Adrenal gland (tissue), 12 donors: ENCODE results near the gene SHISA7. TPM values are rescaled to one million over a fixed set of nuclear protein-coding genes. Genes with fewer than 3 reads are reported as not detected.

Experiments
- DNase-seq, 7 donors: peaks; one replicate each; pipeline ENCODE4 v3.0.0-alpha.2; 2019 to 2020
- H3K27ac ChIP-seq, 5 donors: fragments of 200-600 bp; sonication (generic) in 4 of 5; 1 replicate in 3 of 5; 2 replicates in 2 of 5; pipeline versions ENCODE4 v1.5.1 to v1.8.0; 2016 to 2020; ENCODE audit warnings: mild to moderate bottlenecking in 1 of 5
- H3K27me3 ChIP-seq: fragments of 200-600 bp; 2 replicates; pipeline ENCODE4 v1.8.0; 2021
- H3K36me3 ChIP-seq, 2 donors: fragments of 200-600 bp; replicated peaks in 1 of 2; 1 replicate in 1 of 2; 2 replicates in 1 of 2; pipeline versions ENCODE4 v1.5.1 to v1.8.0; 2018 to 2022
- H3K4me1 ChIP-seq, 2 donors: fragments of 200-600 bp; replicated peaks in 1 of 2; 1 replicate in 1 of 2; 2 replicates in 1 of 2; pipeline versions ENCODE4 v1.5.1 to v1.8.0; 2018 to 2021
- H3K4me3 ChIP-seq, 4 donors: fragments of 200-600 bp; sonication (generic) in 3 of 4; one replicate each; pipeline ENCODE4 v1.5.1; 2016 to 2018
- H3K9me3 ChIP-seq, 3 donors: fragments of 200-600 bp; sonication (generic) in 1 of 3; replicated peaks in 1 of 3; 1 replicate in 2 of 3; 2 replicates in 1 of 3; pipeline versions ENCODE4 v1.5.1 to v1.8.0; 2016 to 2021
- CTCF ChIP-seq, 6 experiments: fragments of 450-650 bp in 4 of 6; fragments of 200-600 bp in 2 of 6; sonication (generic) in 1 of 6; IDR thresholded peaks; 1 replicate in 5 of 6; 2 replicates in 1 of 6; pipeline versions ENCODE4 v1.5.1 to v1.8.0; 2016 to 2021; ENCODE audit warnings: antibody characterized with exemption in 6 of 6, mild to moderate bottlenecking in 2 of 6, moderate library complexity in 1 of 6
- POLR2A ChIP-seq, 2 donors: fragments of 450-650 bp; IDR thresholded peaks; one replicate each; pipeline ENCODE4 v1.6.1; 2017; ENCODE audit warnings: antibody characterized with exemption in 2 of 2, mild to moderate bottlenecking in 2 of 2, moderate library complexity in 1 of 2
- WGBS, 4 donors: extraction: QIAGEN DNeasy Blood & Tissue Kit in 2 of 4; methylation state at CpG; one replicate each; pipeline versions ENCODE4 v1.1.5 to v1.1.7; 2013 to 2017; 5-methylcytosine and 5-hydroxymethylcytosine counted together
- intact Hi-C, 2 donors: fragments of 100-400 bp; cut with DNase I; formaldehyde crosslinking; loops; one replicate each; pipeline versions ENCODE4 v1.14.1 to v1.15.0; 2022 to 2023
- polyA plus RNA-seq, 3 donors: library from polyadenylated mRNA; stranded (reverse); fragments of 200-250 nt in 2 of 3; fragments of 350-450 nt in 1 of 3; fragmentation: Illumina TruSeq in 1 of 3; extraction: RNeasy Lipid Tissue Mini Kit (QIAGEN cat#74804) in 1 of 3; gene quantifications; one replicate each; pipeline ENCODE4 v1.2.3, GENCODE V29; 2013 to 2014
- total RNA-seq, 9 donors: library from RNA; depleted of rRNA in 4 of 9; stranded (reverse); fragments of >200 nt in 4 of 9; fragments of 120-200 nt in 1 of 9; fragmentation: NEBNext Ultra II Directional in 1 of 9; extraction: Animal tissue kit (Norgen Biotek cat#: 25700) in 1 of 9; gene quantifications; one replicate each; pipeline versions ENCODE4 v1.1.0 to v1.2.4, GENCODE V29; 2013 to 2023
- donor health status: healthy with polysubstance abuse.
- donor health status: Bipolar disorder and iron deficiency.
- donor health status: DM: yes; HTN: yes; CAD: no.
- donor health status: DM: no; HTN: no; CAD: no.
- donor health status: DM: no; HTN: no; CAD: no.
- donor health status: DM: yes; HTN: yes; CAD: no.

SHISA7 gene
- total and polyA plus RNA-seq, 12 donors: 0.08 to 1.3 (median 0.44) TPM; not detected in 4

DNA sequence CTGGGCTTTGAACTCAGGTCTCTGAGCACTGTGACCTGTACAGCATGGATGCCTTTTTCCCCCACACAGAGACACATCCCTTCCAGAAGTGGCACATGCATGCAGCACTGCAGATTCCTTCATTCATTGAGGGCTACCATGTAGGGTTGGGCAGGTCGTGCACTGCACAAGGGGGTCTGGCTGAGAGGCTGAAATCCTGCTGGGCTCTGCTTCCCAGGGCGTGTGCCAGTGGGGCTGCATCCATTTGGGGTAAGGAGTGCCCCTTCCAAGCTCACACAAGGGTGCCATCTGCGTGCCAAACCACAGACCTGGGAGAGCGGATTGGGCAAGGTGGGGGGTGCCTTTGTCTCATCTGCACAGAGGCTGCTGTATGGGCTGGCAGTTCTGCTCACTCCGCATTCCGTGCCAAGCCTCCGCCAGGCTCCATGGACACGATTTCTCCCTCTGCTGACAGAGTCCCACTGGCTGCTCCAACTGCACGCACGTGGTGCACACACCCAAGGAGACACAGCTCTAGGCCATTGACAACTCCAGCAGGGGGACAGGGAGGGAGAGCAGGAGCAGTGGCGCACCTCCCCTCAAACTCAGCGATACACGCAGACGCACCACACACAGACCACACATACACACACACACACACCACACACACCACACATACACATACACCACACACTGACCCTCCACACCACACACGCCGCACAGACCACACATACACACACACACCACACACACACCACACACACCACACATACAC lies 4.5 kb upstream of the SHISA7 start:
- no peak for TF ChIP-seq CTCF (IDR thresholded peaks at IDR 0.05)
- Histone ChIP-seq H3K27ac (no peak overlapping the region), H3K4me1 (peaks cover 9 to 11% of the 10 kb centered on the region in 2 donors), H3K9me3 (no peaks in the 10 kb centered on the region), H3K4me3 (no peak overlapping the region), H3K27me3 (peaks cover 42% of the 10 kb centered on the region), H3K36me3 (no peaks in the 10 kb centered on the region)
- WGBS, 4 donors: 27 to 31% (median 29%) methylated on average over 12 to 16 of the region's 16 CpGs
- intact Hi-C loops: no loop called here
- peak in 2 of 7 donors; percentile 35 to 63 for DNase-seq

DNA sequence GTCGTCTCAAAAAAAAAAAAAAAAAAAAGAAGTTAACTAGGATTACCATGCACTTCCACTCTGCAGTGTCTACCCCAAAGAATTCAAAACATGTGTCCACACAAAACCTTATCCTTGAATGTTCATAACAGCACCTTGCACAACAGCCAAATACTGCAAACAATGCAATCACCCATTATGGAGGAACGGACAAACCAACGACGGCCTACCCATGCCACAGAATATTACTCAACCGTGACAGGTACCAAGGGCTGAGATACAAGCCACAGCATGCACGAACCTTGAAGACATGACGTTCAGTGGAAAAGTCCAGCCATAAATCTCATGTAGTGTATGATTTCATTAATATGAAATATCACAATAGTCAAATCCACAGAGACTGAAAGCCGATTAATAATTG lies 3.0 kb upstream of the SHISA7 start:
- no peak for DNase-seq
- no peak overlapping the region for H3K27ac ChIP-seq
- H3K27me3 ChIP-seq: peaks cover 41% of the 10 kb centered on the region
- TF ChIP-seq CTCF (IDR thresholded peaks at IDR 0.05): no peak
- TF ChIP-seq POLR2A (IDR thresholded peaks at IDR 0.05): no peak
- H3K9me3 ChIP-seq: no peaks in the 10 kb centered on the region
- H3K4me1 ChIP-seq: no peaks in the 10 kb centered on the region
- 47 to 60% (median 50%) methylated on average over 7 to 8 of the region's 8 CpGs for WGBS, 4 donors
- intact Hi-C loops: no loop called here
- H3K36me3 ChIP-seq: no peaks in the 10 kb centered on the region
- no peak overlapping the region for H3K4me3 ChIP-seq

GRCh38 chr19:55444646-55445045 lies 1.5 kb upstream of the SHISA7 start:
- no peaks in the 10 kb centered on the region for H3K36me3 ChIP-seq
- DNase-seq: no peak
- H3K27ac ChIP-seq: no peak overlapping the region

More at GRCh38 chr19:55444646-55445045, 1.5 kb upstream of the SHISA7 start:
- WGBS, 4 donors: 31 to 50% (median 45%) methylated on average over 8 to 11 of the region's 11 CpGs
- intact Hi-C loops: no loop called here
- Histone ChIP-seq H3K4me1 (no peaks in the 10 kb centered on the region), H3K9me3 (no peaks in the 10 kb centered on the region), H3K27me3 (peaks cover 51% of the 10 kb centered on the region), H3K4me3 (no peak overlapping the region)
- TF ChIP-seq POLR2A (IDR thresholded peaks at IDR 0.05): no peak
- no peak for TF ChIP-seq CTCF (IDR thresholded peaks at IDR 0.05)
